Skeletal muscle tissue (tissue), 4 donors: ENCODE data around the gene EMP1. TPM values are rescaled to one million over a fixed set of nuclear protein-coding genes. Genes with fewer than 3 reads are reported as not detected.
A peak's percentile ranks its signal among the peaks of the same experiment; 100 is the strongest.

Experiments
- H3K27ac ChIP-seq: one replicate; pipeline ENCODE4 v1.7.0; 2013; ENCODE audit warnings: mild to moderate bottlenecking, low read depth, low read length, inconsistent platforms
- H3K27me3 ChIP-seq, 3 donors: one replicate each; pipeline ENCODE4 v1.7.0; 2013; ENCODE audit warnings: low read length in 3 of 3; ENCODE audit not compliant: control insufficient read depth in 3 of 3, insufficient read depth in 3 of 3
- H3K36me3 ChIP-seq, 3 donors: one replicate each; pipeline ENCODE4 v1.7.0; 2013; ENCODE audit warnings: low read length in 3 of 3; ENCODE audit not compliant: control insufficient read depth in 3 of 3, insufficient read depth in 3 of 3
- H3K4me1 ChIP-seq, 3 donors: one replicate each; pipeline ENCODE4 v1.7.0; 2013; ENCODE audit warnings: low read length in 3 of 3, mild to moderate bottlenecking in 3 of 3; ENCODE audit not compliant: control insufficient read depth in 3 of 3, insufficient read depth in 3 of 3
- H3K4me3 ChIP-seq, 3 donors: one replicate each; pipeline ENCODE4 v1.7.0; 2013; ENCODE audit warnings: low read length in 3 of 3
- H3K9ac ChIP-seq, 3 donors: one replicate each; pipeline ENCODE4 v1.7.0; 2013; ENCODE audit warnings: low read length in 3 of 3, mild to moderate bottlenecking in 3 of 3, moderate library complexity in 2 of 3, low read depth in 1 of 3
- H3K9me3 ChIP-seq, 3 donors: one replicate each; pipeline ENCODE4 v1.7.0; 2013; ENCODE audit warnings: low read length in 3 of 3; ENCODE audit not compliant: control insufficient read depth in 3 of 3
- total RNA-seq: library from RNA; depleted of rRNA; stranded (reverse); fragments of >200 nt; gene quantifications from one replicate; pipeline ENCODE4 v1.2.3, GENCODE V29; 2014
- donor health status: Osteomylitis.

EMP1 gene, protein sequence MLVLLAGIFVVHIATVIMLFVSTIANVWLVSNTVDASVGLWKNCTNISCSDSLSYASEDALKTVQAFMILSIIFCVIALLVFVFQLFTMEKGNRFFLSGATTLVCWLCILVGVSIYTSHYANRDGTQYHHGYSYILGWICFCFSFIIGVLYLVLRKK
- 40.2 TPM for total RNA-seq

DNA sequence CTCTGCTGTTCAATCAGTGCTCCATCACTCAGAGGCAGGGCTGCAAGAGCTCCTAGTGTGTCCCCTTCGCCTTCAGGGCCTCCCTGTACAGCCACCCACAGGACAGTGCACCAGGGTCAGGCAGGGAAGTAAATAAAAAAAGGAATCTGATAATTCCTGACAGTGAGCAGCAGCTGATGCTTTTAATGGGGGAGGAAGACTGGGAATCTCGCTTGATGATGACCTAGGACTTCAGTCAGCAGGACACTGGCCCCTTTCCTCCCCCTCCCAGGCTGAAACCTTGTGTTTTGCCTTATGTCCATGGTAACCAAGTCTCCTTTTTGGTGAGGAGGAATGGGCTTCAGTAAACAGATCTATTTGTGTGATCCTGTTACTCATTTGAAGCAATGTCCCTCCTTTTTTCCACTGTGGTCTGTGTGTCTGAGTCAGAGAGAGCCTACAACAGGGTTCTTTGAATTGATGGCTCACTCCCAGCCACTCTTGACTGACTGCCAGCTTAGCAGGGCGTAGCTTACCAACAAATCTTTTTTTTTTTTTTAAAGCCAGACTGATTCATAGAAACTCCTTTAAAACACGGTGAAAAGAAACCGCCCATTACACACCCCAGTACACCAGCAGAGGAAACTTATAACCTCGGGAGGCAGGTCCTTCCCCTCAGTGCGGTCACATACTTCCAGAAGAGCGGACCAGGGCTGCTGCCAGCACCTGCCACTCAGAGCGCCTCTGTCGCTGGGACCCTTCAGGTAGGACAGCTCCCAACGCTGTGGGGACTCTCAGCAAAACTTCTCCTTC lies at the start of gene EMP1:
Gene EMP1 (plus strand): TSS at position 597 of the 792 bp plus-strand sequence. CDS start 14,785 bp downstream, outside the sequence.
- Histone ChIP-seq H3K4me3 (peak within 1 kb of the TSS; percentile 66 to 81 (median 67)), H3K4me1 (peaks cover 27 to 35% (median 28%) of the 10 kb centered on the region in 3 donors), H3K9me3 (no peaks in the 10 kb centered on the region), H3K27ac (peak within 1 kb of the TSS; percentile 94), H3K36me3 (no peaks in the 10 kb centered on the region), H3K27me3 (peaks cover under 1 to 9% (median 4%) of the 10 kb centered on the region in 3 donors), H3K9ac (peak within 1 kb of the TSS; percentile 74 to 86 (median 81))

DNA sequence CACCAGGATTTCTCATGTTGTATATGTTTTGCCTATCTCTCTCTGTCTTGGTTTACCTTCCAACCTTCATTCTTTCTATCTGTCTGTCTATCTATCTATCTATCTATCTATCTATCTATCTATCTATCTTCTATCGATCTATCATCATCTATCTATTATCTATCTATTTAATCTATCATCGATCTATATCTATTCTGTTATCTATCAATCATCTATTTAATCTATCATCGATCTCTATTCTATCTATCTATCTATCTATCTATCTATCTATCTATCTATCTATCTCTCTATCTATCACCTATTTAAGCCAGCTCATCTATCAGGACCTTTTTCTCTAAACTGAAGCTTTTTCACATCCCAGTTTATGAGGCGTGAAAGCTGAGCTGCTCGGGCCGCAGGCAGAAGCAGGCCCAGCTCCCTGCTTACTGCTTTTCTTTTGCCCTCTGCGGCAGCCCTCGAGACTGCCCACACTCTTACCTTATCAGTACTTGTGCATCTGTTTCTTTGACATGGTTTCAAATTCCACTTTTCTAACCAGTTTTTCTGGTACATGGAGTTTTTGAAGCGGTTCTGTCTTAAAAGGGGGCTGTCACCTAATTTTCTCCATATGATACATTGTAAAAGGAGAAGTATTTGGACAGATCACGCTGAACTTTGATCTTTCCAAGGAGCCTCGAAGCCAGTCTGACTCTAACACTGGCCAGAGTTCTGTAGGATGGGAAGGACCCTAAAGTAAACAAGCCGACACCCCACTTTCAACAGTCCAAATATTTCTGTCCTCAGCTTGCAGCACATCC lies 48.6 kb upstream of the EMP1 start:
- Histone ChIP-seq H3K9ac (no peak overlapping the region), H3K4me1 (peaks cover 0 to 24% (median 5%) of the 10 kb centered on the region in 3 donors), H3K9me3 (no peaks in the 10 kb centered on the region), H3K27me3 (no peaks in the 10 kb centered on the region), H3K27ac (no peak overlapping the region), H3K4me3 (no peak overlapping the region), H3K36me3 (no peaks in the 10 kb centered on the region)

DNA sequence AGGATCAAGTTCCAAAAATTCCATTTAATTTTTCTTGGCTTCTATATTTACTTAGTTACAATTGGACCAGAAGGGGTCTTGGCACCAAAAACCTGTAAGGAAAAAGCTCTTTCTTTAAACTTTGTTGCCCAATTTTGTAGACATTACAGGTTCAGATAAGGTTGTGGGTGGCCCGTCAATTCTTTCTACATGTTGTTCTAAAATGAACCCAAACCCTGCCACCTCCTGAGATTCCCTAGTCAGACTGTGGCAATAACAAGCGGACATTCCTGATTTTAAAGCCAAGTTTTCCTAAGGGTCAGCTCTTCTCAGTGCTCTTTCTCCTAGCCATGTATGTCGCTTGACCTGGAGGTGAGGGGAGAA lies 48.1 kb upstream of the EMP1 start:
- Histone ChIP-seq H3K27me3 (no peaks in the 10 kb centered on the region), H3K4me3 (no peak overlapping the region), H3K9ac (no peak overlapping the region), H3K36me3 (no peaks in the 10 kb centered on the region), H3K4me1 (peaks cover 0 to 24% (median 9%) of the 10 kb centered on the region in 3 donors), H3K27ac (peak overlapping the region; percentile 72), H3K9me3 (no peaks in the 10 kb centered on the region)

DNA sequence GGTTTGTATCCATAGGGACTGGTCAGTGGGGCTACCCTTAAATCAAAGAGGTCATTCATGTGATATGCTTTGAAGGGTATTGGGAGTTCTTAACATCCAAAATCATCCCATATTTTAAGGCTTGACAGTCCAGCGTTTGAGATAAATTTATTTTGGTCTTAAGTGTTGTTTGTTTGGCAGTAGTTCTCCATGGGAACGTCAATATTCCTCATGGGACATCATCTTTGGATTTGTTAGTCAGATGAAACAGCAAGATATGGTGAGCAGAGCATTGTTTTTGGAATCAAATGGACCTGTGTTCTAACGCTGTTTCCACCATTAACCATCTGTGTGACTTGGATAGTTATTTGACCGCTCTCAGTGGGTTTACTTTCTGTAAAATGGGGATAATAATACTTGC lies 47.1 kb upstream of the EMP1 start:
- H3K36me3 ChIP-seq, result no peaks in the 10 kb centered on the region
- no peak overlapping the region for H3K9ac ChIP-seq
- no peaks in the 10 kb centered on the region for H3K9me3 ChIP-seq
- H3K27me3 ChIP-seq, result no peaks in the 10 kb centered on the region
- H3K4me1 ChIP-seq, result peaks cover 0 to 24% (median 9%) of the 10 kb centered on the region in 3 donors
- H3K4me3 ChIP-seq, result no peak overlapping the region
- H3K27ac ChIP-seq, result peak overlapping the region; percentile 72

DNA sequence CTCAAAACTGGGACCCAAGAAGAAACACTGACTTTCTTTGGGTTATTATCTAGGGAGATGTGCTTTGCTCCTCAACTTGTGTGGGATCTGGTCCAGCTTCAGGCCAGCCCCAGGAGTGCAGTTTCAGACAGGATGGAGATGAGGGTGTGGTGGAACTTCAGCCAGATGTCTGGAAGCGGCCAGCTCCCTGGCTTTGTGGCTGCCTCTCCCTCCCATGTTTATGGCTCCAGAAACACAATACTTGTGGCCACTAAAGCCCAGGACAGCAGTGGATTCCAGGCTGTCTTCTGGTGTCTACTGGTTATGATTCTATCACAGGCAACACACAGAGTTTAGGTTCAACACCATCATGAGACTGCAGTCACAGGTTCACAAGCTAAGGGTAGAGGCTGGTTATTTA lies 44.2 kb upstream of the EMP1 start:
- H3K27me3 ChIP-seq, result no peaks in the 10 kb centered on the region
- peaks cover 0 to 21% (median 9%) of the 10 kb centered on the region in 3 donors for H3K4me1 ChIP-seq
- H3K36me3 ChIP-seq, result no peaks in the 10 kb centered on the region
- no peak overlapping the region for H3K9ac ChIP-seq
- no peak overlapping the region for H3K4me3 ChIP-seq
- peak overlapping the region; percentile 36 for H3K27ac ChIP-seq
- no peaks in the 10 kb centered on the region for H3K9me3 ChIP-seq

DNA sequence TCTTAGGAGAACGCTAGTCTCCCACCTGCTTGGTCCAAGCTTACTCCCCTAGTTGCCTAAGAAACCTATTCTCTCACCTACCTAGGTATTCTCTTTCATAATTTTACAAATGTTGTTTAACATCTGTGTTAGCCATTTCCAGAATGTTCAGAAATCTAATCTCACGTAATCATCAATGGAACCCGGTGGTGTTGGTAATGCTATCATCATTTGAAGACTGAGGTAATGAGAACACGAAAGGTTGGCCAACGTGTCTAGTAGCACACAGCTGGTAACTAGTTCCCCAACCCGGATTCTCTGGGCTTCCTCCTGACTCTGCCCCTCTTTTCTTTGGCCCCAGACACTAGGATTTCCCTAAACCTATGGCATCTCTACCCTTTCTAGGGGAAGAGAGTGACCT lies 43.8 kb upstream of the EMP1 start:
- Histone ChIP-seq H3K27ac (peak overlapping the region; percentile 36), H3K9me3 (no peaks in the 10 kb centered on the region), H3K36me3 (no peaks in the 10 kb centered on the region), H3K4me3 (no peak overlapping the region), H3K4me1 (peaks cover 0 to 21% (median 9%) of the 10 kb centered on the region in 3 donors), H3K27me3 (no peaks in the 10 kb centered on the region), H3K9ac (no peak overlapping the region)

DNA sequence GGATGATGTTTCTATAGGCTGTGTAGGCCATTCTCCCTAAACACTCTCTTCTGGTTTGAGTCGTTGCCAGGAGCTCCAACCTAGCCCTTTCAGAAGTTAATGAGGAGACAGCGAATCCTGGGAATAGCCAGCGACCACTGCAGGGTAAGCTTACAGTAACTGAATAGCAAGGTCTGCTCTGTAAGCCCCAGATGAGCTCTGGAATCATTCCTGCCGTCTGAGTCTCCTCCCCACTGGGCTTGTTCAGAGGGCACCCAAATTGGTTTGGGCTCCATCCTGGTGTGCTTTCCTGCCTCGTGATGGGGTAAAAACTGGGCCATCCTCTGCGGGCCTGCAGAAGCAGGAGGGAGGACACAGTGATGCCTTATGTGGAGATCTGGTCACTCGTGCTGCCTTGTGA lies 43.3 kb upstream of the EMP1 start:
- peaks cover 0 to 21% (median 8%) of the 10 kb centered on the region in 3 donors for H3K4me1 ChIP-seq
- H3K27me3 ChIP-seq, result no peaks in the 10 kb centered on the region
- no peaks in the 10 kb centered on the region for H3K36me3 ChIP-seq
- no peak overlapping the region for H3K4me3 ChIP-seq
- no peaks in the 10 kb centered on the region for H3K9me3 ChIP-seq
- peak overlapping the region; percentile 36 for H3K27ac ChIP-seq
- no peak overlapping the region for H3K9ac ChIP-seq

DNA sequence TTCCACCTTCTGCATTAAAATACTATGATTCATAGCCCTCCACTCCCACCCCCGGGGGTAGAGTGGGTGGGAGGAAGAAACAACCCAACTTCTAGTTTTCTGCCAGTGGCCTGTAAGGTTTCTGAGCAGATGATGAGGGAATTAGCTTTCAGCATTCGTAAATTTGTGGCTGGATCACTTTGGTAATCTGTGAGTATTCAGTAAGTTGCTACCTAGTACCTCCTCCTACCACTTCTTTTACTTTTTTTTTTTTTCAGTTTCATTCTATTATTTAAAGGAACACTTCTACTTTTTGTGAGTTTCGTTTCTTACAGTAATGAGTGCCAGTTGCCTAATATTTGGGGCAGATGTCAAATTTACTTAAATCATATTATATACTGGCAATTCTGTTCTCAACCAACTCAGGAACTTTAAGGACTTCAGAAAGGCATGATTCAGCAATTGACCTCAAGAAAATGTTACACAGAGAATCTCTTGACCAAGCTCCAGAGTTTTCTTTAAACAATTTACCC lies 42.4 kb upstream of the EMP1 start:
- no peaks in the 10 kb centered on the region for H3K36me3 ChIP-seq
- no peaks in the 10 kb centered on the region for H3K27me3 ChIP-seq
- no peak overlapping the region for H3K9ac ChIP-seq
- no peak overlapping the region for H3K4me3 ChIP-seq
- peaks cover 0 to 19% (median 4%) of the 10 kb centered on the region in 3 donors for H3K4me1 ChIP-seq
- H3K27ac ChIP-seq, result no peak overlapping the region
- no peaks in the 10 kb centered on the region for H3K9me3 ChIP-seq

DNA sequence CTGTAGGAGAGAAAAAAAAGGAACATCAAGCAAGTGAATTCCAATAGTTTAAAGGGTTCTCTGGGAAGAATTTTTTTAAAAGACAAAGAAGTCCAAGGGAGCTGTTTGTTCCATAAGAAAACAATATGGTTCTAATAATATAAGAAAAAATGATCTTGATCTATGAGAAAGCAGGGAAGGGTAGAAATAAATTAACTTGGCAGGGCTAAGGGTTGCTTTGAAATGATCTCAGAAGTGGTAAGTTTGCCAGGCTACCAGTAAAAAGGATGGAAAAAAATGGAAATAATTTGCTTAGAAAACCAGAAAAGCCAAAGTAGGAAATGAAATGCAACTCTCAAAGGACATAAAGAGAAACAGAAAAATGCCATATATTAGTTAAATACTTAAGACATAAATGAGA lies 41.7 kb upstream of the EMP1 start:
- H3K4me3 ChIP-seq, result no peak overlapping the region
- peaks cover 0 to 15% (median 4%) of the 10 kb centered on the region in 3 donors for H3K4me1 ChIP-seq
- H3K36me3 ChIP-seq, result no peaks in the 10 kb centered on the region
- no peaks in the 10 kb centered on the region for H3K9me3 ChIP-seq
- H3K9ac ChIP-seq, result no peak overlapping the region
- no peaks in the 10 kb centered on the region for H3K27me3 ChIP-seq
- H3K27ac ChIP-seq, result no peak overlapping the region
